Measurements from ENCODE around the gene EGFR.

EGFR gene

DNA sequence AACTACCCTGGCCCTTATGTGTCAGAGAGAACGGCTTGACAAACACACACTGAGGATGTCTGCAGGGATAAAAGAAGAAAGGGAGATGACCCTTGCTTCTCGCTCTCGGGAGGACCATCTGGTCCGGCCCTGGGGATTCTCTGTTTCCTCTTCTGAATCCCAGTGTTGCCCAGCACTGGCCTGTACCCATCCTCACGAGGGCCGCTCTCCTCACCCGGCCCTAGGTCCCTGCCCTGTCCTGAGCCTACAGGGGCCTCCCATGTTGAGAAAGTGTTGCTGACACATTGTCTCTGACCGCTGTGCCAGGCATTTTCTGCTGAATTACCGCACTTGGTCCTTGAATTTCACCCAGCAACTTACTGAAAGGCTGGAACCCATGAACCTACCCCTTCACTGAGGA, 174.4 kb downstream of the EGFR start:
- DNase-seq: no peak

DNA sequence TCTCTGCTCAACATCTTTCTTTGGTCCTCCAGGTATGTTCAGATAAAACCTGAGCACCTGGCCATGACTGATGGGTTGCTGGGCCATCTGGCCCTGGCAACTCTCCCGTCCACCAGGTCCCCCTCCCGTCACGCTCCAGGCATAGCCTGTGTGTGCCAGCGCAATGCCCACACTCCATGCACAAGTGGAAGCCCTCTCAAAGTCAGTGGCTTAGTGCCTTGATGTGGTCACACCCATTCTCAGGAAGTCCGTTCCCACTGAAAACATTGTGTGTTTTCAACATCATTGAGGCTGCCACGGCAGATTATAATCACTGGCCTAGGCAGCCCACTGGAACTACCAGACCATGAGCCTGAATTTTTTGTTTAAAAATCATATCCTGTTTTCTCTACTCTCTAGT, 175.7 kb downstream of the EGFR start:
- no peak for DNase-seq

DNA sequence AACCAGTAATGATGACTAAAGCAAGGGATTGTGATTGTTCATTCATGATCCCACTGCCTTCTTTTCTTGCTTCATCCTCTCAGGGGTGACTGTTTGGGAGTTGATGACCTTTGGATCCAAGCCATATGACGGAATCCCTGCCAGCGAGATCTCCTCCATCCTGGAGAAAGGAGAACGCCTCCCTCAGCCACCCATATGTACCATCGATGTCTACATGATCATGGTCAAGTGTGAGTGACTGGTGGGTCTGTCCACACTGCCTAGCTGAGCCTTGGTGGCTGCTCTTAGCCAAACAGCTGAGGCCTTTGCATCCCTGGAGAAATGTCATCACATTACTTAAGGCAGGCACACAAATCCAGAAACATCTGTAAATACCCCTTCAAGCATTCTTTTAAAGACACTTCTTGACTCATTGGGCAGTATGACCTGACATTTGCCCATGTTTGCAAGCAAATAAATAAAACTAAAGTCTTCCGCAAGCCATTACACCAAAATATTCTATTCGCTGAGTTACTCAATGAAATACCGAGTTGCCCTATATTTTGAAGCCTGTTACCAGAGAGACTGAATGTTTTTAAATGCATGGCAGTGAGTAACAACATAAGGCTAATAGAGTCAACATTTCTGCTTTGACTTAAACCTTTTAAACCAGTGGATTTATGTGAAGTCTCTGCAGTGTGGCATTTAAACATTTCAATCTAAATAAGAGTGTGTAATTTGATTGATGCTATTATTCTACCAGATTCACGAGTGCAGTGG, 180.0 kb downstream of the EGFR start:
- no peak for DNase-seq

DNA sequence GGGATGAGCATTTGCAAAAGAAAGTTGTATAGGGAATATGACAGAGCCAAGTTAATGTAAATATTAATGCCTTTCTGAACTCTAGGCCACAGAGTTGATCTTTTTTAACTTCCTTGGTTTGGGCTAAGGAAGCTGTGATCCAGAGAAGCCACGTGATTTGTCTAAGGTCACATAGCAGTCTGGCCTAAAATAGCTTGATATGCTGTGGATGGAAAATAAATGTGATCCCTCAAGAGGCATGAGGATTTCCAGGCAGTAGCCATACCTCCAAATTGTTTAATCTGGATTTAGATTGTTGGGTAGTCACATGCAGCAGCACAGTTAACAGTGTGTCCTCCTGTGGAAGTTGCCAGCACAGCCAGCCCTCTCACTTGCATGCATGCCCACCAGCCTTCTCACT, 180.6 kb downstream of the EGFR start:
- DNase-seq: no peak

DNA sequence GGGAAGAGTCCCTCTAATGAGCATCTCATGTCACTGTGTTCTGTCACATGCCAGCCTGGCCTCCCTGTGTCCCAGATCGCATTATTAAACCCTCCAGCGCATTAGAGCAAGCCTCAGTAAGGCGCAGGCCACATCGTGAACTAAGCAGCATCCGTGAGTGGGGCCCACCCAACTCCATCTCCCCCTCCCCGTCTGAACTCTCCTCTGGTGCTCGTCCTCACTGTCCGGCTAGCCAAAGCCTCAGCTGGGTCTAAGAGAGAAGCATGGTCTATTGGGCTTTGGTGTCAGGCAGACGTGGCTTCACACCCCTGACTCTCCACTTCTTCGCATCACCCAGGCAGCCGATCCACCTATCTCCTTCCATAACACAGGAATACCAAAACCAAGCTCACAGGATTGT, 181.6 kb downstream of the EGFR start:
- no peak for DNase-seq

DNA sequence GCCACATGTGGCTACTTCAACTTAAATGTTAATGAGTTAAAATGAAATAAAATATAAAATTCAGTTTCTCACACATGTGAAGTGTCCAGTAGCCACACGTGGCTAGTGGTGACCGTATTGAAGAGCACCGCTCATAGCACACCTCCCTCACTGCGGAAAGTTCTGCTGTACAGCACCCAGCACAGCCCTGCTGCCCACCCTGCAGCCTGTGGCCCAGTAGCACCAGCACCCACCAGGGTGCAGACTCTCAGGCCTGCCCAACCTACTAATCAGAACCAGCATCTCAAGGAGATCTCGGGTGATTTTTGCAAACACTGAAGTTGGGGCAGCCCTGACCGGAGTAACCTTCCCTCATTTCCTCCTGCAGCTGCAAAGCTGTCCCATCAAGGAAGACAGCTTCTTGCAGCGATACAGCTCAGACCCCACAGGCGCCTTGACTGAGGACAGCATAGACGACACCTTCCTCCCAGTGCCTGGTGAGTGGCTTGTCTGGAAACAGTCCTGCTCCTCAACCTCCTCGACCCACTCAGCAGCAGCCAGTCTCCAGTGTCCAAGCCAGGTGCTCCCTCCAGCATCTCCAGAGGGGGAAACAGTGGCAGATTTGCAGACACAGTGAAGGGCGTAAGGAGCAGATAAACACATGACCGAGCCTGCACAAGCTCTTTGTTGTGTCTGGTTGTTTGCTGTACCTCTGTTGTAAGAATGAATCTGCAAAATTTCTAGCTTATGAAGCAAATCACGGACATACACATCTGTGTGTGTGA, 183.5 kb downstream of the EGFR start:
- no peak for DNase-seq

DNA sequence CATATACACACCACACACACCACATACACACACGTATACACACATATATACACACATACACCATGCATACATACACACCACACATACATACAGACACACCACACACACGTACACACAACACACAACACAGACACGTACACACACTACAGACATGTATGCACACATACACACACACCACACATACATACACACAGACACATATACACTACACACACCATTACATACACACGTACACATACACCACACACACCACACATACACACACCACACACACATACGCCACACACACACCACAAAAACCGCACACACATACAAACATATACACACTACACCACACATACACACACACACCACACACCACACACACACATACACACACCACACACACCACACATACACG, 184.5 kb downstream of the EGFR start:
- no peak for DNase-seq

DNA sequence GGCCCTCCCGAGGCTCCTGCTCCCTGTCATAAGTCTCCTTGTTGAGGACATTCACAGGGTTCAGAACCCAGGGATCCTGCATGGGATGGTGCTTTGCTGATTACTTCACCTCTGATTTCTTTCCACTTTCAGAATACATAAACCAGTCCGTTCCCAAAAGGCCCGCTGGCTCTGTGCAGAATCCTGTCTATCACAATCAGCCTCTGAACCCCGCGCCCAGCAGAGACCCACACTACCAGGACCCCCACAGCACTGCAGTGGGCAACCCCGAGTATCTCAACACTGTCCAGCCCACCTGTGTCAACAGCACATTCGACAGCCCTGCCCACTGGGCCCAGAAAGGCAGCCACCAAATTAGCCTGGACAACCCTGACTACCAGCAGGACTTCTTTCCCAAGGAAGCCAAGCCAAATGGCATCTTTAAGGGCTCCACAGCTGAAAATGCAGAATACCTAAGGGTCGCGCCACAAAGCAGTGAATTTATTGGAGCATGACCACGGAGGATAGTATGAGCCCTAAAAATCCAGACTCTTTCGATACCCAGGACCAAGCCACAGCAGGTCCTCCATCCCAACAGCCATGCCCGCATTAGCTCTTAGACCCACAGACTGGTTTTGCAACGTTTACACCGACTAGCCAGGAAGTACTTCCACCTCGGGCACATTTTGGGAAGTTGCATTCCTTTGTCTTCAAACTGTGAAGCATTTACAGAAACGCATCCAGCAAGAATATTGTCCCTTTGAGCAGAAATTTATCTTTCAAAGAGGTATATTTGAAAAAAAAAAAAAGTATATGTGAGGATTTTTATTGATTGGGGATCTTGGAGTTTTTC, 186.5 kb downstream of the EGFR start:
- no peak for DNase-seq

DNA sequence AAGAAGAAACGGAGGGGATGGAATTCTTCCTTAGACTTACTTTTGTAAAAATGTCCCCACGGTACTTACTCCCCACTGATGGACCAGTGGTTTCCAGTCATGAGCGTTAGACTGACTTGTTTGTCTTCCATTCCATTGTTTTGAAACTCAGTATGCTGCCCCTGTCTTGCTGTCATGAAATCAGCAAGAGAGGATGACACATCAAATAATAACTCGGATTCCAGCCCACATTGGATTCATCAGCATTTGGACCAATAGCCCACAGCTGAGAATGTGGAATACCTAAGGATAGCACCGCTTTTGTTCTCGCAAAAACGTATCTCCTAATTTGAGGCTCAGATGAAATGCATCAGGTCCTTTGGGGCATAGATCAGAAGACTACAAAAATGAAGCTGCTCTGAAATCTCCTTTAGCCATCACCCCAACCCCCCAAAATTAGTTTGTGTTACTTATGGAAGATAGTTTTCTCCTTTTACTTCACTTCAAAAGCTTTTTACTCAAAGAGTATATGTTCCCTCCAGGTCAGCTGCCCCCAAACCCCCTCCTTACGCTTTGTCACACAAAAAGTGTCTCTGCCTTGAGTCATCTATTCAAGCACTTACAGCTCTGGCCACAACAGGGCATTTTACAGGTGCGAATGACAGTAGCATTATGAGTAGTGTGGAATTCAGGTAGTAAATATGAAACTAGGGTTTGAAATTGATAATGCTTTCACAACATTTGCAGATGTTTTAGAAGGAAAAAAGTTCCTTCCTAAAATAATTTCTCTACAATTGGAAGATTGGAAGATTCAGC, 187.6 kb downstream of the EGFR start:
- no peak for DNase-seq

DNA sequence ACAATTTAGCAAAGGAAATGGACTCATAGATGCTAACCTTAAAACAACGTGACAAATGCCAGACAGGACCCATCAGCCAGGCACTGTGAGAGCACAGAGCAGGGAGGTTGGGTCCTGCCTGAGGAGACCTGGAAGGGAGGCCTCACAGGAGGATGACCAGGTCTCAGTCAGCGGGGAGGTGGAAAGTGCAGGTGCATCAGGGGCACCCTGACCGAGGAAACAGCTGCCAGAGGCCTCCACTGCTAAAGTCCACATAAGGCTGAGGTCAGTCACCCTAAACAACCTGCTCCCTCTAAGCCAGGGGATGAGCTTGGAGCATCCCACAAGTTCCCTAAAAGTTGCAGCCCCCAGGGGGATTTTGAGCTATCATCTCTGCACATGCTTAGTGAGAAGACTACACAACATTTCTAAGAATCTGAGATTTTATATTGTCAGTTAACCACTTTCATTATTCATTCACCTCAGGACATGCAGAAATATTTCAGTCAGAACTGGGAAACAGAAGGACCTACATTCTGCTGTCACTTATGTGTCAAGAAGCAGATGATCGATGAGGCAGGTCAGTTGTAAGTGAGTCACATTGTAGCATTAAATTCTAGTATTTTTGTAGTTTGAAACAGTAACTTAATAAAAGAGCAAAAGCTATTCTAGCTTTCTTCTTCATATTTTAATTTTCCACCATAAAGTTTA, 188.8 kb downstream of the EGFR start:
- no peak for DNase-seq

DNA sequence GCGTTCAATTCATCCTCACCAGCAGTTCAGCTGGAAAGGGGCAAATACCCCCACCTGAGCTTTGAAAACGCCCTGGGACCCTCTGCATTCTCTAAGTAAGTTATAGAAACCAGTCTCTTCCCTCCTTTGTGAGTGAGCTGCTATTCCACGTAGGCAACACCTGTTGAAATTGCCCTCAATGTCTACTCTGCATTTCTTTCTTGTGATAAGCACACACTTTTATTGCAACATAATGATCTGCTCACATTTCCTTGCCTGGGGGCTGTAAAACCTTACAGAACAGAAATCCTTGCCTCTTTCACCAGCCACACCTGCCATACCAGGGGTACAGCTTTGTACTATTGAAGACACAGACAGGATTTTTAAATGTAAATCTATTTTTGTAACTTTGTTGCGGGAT, 190.5 kb downstream of the EGFR start:
- DNase-seq: no peak

DNA sequence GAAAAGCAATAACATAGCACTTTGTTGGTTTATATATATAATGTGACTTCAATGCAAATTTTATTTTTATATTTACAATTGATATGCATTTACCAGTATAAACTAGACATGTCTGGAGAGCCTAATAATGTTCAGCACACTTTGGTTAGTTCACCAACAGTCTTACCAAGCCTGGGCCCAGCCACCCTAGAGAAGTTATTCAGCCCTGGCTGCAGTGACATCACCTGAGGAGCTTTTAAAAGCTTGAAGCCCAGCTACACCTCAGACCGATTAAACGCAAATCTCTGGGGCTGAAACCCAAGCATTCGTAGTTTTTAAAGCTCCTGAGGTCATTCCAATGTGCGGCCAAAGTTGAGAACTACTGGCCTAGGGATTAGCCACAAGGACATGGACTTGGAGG, 191.4 kb downstream of the EGFR start:
- DNase-seq: no peak

DNA sequence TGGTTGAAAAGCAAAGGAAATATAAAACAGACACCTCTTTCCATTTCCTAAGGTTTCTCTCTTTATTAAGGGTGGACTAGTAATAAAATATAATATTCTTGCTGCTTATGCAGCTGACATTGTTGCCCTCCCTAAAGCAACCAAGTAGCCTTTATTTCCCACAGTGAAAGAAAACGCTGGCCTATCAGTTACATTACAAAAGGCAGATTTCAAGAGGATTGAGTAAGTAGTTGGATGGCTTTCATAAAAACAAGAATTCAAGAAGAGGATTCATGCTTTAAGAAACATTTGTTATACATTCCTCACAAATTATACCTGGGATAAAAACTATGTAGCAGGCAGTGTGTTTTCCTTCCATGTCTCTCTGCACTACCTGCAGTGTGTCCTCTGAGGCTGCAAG, 191.9 kb downstream of the EGFR start:
- no peak for DNase-seq

DNA sequence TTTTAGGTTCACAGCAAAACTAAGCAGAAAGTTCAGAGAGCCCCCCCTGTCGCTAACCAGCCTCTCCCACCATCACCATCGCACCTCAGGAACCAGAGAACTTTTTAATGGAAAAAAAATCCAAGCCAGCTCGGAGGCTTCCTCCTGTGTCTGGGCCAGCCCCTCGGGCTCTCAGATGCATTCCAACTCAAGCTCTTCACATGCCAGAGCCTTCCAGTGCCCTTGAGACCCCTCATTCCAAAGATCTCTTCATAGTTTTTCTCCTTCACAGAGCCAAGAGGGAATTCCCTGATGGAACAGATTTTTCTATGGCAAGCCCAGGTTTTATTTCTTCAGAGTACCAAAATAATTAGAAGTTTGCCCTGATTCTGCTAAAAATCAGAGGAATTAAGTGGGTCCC, 192.9 kb downstream of the EGFR start:
- no peak for DNase-seq

DNA sequence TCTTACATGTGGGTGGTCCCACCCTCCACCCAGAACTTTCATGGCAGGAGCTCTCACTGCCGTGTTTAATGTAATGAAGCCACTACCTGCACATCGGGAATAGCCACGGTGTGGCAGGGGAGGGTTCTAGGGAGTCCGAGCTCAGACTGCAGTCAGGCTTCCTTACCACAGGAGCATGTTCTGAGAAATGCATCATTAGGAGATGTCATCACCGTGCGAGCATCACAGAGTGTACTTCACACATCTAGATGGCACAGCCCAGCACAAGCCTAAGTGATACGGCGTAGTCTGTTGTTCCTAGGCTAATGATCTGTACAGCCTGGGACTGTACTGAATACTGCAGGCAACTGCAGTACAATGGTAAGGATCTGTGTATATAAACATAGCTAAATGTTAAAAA, 193.4 kb downstream of the EGFR start:
- DNase-seq: no peak

DNA sequence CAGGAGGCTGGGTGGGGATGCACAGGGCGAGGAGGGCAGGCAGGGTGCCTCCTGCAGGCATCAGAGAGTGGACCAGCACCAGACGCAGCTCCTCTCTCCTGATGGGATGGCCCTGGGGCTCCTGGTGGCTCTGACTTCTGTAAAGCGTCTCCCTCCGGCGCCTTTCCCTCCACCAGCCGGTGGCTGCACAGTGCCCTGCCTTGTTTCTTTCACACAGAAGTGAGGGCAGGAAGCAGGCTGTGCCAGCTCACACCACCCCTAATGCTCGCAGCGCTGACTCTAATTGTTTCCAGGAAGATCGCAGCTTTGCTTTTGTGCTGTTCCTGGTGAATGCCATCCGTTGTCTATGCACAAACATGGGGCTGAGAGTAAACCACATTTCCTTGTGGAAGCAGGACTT, 194.0 kb downstream of the EGFR start:
- no peak for DNase-seq

DNA sequence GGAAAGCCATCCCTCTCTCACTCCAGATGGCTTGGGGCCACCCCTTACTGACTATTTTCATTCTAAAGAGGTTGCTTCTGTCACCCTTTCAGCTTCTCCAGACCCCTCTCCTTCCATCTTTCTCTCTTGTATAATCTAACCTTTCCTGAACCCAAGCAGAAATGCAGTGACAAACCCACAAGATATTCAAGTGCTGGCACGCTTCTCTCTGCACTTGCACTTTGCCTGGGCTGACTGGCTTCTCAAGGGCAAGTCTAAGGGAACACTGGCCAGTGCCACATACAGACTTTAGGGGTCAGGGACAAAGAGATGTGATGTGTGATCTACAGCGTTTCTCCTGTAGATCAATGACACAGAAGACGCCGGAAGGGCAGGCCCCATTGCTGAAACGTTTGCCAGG, 195.9 kb downstream of the EGFR start:
- DNase-seq: no peak

DNA sequence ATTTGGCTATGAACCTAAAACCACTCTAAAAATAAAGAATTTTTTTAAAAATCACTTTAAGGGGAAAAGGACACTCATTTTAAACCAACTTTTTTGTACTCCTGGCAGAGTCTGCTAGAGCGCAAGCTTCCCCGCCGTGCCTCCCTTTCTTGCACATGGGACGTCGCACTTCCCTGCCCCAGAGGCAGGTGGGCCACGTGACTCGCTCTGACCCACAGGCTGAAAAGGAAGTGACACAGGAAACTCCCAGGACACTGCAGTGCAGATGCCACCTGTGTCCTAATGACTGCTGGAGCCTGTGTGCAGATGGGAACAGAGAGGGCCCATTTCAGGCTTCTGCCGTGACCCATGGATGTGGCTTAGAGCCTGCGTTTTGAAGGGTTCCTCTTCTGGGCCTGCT, 204.2 kb downstream of the EGFR start:
- no peak for DNase-seq

DNA sequence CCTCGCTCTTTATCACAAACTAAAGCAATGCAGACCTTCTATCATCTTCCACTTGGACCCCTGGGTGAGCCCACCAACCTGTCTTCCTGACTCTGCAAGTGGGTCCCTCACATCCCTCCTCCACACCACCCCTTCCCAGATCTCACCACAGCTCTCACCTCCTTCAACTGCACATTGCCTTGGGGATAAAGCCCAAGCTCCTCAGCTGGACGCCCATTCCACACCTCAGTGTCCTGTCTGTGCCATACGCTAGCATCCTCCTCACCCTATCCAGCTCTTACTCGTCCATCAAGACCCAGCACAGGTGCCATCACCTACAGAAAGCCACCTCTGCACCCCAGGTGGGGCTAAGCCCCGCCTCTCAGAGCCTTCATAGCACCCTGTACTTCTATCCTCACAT, 205.3 kb downstream of the EGFR start:
- DNase-seq: no peak

DNA sequence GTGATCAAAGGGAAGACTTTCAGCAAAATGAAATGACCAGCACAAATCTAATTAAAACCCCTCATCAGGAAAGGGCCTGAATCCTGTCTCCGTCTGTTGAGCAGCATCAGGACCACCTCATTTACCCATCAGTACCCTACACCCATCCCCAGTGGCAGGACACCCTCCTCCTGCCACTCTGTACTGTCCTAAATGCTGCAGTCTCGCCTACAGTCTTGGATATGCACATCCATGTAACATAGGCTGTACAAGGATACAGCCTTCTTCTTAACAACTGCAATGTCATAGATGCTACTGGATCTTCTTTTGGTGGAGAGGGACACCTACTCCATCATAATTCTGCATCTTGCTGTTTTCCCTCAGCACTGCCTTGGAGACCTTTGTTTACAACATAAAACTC, 206.0 kb downstream of the EGFR start:
- no peak for DNase-seq

DNA sequence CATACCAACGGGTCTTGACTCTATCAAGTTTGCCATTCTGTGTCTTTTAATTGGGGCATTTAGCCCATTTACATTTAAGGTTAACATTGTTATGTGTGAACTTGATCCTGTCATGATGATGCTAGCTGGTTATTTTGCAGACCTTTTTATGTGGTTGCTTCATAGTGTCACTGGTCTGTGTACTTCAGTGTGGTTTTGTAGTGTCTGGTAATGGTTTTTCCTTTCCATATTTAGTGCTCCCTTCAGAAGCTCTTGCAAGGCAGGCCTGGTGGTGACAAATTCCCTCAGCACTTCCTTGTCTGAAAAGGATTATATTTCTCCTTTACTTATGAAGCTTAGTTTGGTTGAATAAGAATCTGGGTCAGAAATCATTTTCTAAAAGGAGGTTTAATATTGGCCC, 211.2 kb downstream of the EGFR start:
- no peak for DNase-seq

DNA sequence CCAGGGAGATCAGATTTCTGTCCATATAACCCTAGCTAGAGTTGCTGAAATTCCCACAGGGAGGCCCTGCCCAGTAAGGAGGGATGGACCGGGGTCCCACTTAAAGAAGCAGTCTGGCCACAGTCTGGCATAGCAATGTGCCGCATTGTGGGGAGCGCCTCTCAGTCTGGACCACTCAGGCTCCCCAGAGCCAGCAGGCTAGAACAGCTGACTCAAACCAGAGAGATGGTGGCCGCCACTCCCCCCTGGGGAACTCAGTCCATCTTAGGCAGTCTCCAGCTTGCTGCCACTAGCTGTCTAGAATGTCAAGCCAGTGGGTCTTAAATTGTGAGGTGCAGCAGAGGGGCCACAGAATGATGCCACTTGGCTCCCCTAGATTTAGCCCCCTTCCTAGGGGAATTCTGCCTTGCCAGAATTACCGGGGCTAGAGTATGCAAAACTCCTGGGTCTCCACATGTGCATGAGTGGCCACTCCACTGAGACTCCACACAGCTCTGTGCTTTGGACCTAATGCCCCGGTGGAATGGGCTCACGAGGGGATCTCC, 213.0 kb downstream of the EGFR start:
- no peak for DNase-seq

All from T-helper 9 cell (primary cell).